Activated B cell treated with CpG ODN at 0.5 μM for 24 hours (primary cell): ENCODE measurements around the gene PCNA. TPM values are rescaled to one million over a fixed set of nuclear protein-coding genes. Genes with fewer than 3 reads are reported as not detected.

ENCODE experiments used
- ATAC-seq: fragments of 200-7000 bp; cut with Tn5 transposase; one replicate; pipeline ENCODE4 v1.10.0; 2021; ENCODE audit warnings: low read depth, mild to moderate bottlenecking, moderate library complexity
- CTCF ChIA-PET: fragments of 350-600 bp; sonication (Branson Sonifier 250); formaldehyde crosslinking; loops from one replicate; lab custom pipeline; 2021; ENCODE audit warnings: antibody characterized with exemption; lab: Charles Lee
- POLR2A ChIA-PET: fragments of 350-600 bp; sonication (Branson Sonifier 250); formaldehyde crosslinking; loops from one replicate; lab custom pipeline; 2021; ENCODE audit warnings: antibody characterized with exemption; lab: Charles Lee
- DNase-seq: peaks from one replicate; pipeline ENCODE4 v3.0.0; 2022
- H3K27ac Mint-ChIP-seq: one replicate; pipeline ENCODE4 v1.8.0; 2020; ENCODE audit warnings: mixed read lengths
- H3K27me3 Mint-ChIP-seq: one replicate; pipeline ENCODE4 v1.8.0; 2021; ENCODE audit warnings: mixed read lengths
- H3K36me3 Mint-ChIP-seq: one replicate; pipeline ENCODE4 v1.8.0; 2021; ENCODE audit warnings: low read depth, mixed read lengths
- H3K4me1 Mint-ChIP-seq: one replicate; pipeline ENCODE4 v1.8.0; 2021; ENCODE audit warnings: mixed read lengths
- H3K4me3 Mint-ChIP-seq: one replicate; pipeline ENCODE4 v1.8.0; 2020; ENCODE audit warnings: mild to moderate bottlenecking, mixed read lengths
- H3K9me3 Mint-ChIP-seq: one replicate; pipeline ENCODE4 v1.8.0; 2020; ENCODE audit warnings: mixed read lengths
- intact Hi-C: fragments of 100-400 bp; cut with micrococcal nuclease; formaldehyde crosslinking; loops from one replicate; pipeline ENCODE4 v1.15.1; 2024
- total RNA-seq: library from RNA; stranded (reverse); gene quantifications from 2 replicates; pipeline ENCODE4 v1.2.3, GENCODE V29; 2022
- TF ChIP-seq, protein P1 (sequence below): fragments of 200-600 bp; IDR thresholded peaks from one replicate; pipeline ENCODE4 v1.8.0; 2022; ENCODE audit warnings: antibody characterized with exemption, mild to moderate bottlenecking

PCNA gene
- total RNA-seq, 1 donor from 2014 or later, result 62.0 TPM

DNA sequence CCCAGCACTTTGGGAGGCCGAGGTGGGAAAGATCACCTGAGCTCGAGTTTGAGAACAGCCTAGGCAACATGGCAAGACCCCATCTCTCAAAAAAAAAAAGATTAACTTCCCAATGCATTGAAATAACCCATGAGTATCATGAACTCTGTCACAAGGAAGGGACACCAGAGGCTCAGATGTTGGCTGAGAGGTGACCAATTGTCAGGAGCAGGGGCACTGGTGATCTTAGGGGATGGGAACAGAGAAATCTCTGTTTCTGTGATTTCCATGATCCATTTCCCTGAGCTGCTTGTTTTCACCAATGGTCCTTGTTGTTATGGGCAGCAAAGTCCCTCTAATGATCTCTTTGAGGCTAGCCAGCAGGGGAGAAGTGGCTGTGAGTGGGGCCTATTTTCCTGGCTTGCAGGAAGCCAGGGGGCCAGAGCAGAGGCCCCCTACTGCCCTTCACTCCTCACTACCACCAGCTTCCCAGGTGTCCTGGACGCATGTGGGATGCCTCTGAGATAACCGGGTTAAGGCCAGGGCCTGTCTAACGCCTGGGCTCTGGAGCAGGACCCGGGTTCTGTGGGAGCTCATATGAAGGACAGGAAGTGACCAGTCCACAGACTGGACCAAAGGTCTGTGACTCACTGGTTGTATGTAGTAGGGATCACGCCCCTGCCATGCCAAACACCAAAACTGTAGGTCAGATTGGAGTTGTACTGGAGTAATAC is 54.4 kb downstream of the PCNA start:
- ATAC-seq, result no peak
- DNase-seq, result no peak
- H3K9me3 Mint-ChIP-seq, result no peaks in the 10 kb centered on the region
- H3K4me1 Mint-ChIP-seq, result no peaks in the 10 kb centered on the region
- POLR2A ChIA-PET, result interaction anchor here (1.0 kb wide), 1 partner anchor 61 kb away, joined by 3 read pairs; the partner anchor contains the start of gene CDS2
- no peak overlapping the region for H3K27ac Mint-ChIP-seq
- TF ChIP-seq, protein P1, sequence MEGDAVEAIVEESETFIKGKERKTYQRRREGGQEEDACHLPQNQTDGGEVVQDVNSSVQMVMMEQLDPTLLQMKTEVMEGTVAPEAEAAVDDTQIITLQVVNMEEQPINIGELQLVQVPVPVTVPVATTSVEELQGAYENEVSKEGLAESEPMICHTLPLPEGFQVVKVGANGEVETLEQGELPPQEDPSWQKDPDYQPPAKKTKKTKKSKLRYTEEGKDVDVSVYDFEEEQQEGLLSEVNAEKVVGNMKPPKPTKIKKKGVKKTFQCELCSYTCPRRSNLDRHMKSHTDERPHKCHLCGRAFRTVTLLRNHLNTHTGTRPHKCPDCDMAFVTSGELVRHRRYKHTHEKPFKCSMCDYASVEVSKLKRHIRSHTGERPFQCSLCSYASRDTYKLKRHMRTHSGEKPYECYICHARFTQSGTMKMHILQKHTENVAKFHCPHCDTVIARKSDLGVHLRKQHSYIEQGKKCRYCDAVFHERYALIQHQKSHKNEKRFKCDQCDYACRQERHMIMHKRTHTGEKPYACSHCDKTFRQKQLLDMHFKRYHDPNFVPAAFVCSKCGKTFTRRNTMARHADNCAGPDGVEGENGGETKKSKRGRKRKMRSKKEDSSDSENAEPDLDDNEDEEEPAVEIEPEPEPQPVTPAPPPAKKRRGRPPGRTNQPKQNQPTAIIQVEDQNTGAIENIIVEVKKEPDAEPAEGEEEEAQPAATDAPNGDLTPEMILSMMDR, result no peak
- H3K4me3 Mint-ChIP-seq, result no peak overlapping the region
- H3K36me3 Mint-ChIP-seq, result no peaks in the 10 kb centered on the region
- CTCF ChIA-PET, result no interaction called here
- no peaks in the 10 kb centered on the region for H3K27me3 Mint-ChIP-seq
- intact Hi-C loops, result no loop called here

Other genes starting within 250 kb of the PCNA start
- gene SLC23A2, start 118.4 kb downstream of the PCNA start, total RNA-seq, result 70.9 and 79.8 TPM in 2 replicates
- 72.4 and 76.5 TPM in 2 replicates for gene TMEM230, start 6.9 kb downstream of the PCNA start, total RNA-seq
- gene CDS2, start 7.0 kb upstream of the PCNA start, total RNA-seq, result 32.4 and 37.4 TPM in 2 replicates
- gene PROKR2, start 197.0 kb upstream of the PCNA start, total RNA-seq, result not detected in 2 replicates